ENCODE results near the gene GALNT17. TPM values are rescaled to one million over a fixed set of nuclear protein-coding genes. Genes with fewer than 3 reads are reported as not detected.
A peak's percentile ranks its signal among the peaks of the same experiment; 100 is the strongest.
"Not testable (repeated sequence)": the region's sequence is repeated elsewhere in the genome, so short reads cannot be mapped to it uniquely, and the experiment has no call there.

Gene GALNT17
- total and polyA plus RNA-seq, 2 experiments from 2014 or later: 11.1 to 65.6 TPM

DNA sequence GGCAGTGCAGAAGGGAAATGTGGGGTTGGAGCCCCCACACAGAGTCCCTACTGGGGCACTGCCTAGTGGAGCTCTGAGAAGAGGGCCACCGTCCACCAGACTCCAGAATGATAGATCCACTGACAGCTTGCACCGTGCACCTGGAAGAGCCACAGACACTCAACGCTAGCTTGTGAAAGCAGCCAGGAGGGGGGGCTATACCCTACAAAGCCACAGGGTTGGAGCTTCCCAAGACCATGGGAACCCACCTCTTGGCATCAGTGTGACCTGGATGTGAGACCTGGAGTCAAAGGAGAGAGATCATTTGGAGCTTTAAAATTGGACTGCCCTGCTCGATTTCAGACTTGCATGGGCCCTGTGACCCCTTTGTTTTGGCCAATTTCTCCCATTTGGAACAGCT is 80.5 kb downstream of the GALNT17 start:
- H4K20me1 ChIP-seq (replicated peaks; ENCODE audit: insufficient read depth); H3K9me2 ChIP-seq (ENCODE audit: insufficient read depth); H3K27ac Mint-ChIP-seq; H2AFZ ChIP-seq; H3K4me3 ChIP-seq; H3K27me3 ChIP-seq (ENCODE audit: insufficient read depth); H3K27me3 Mint-ChIP-seq (ENCODE audit: insufficient read depth, low read depth, poor library complexity); H3K36me3 ChIP-seq (ENCODE audit: insufficient read depth); H3K4me3 Mint-ChIP-seq; H3K4me2 ChIP-seq; ATAC-seq; H3K27ac ChIP-seq (ENCODE audit: low read depth); H3F3A ChIP-seq (replicated peaks; ENCODE audit: low read depth): not testable (repeated sequence)
- H3K4me1 Mint-ChIP-seq: peaks cover 21% of the 10 kb centered on the region; the same call in 2 of the 3 replicates
- Histone ChIP-seq H3K4me1 (ENCODE audit: insufficient read depth) (peaks cover 20% of the 10 kb centered on the region), H3K79me2 (replicated peaks; ENCODE audit: insufficient read depth) (peaks cover 100% of the 10 kb centered on the region)
- H3K36me3 Mint-ChIP-seq (ENCODE audit: low read depth): peaks cover 26% of the 10 kb centered on the region
- H3K9me3 Mint-ChIP-seq: peaks cover 19% of the 10 kb centered on the region
- peak; percentile 51 for DNase-seq (ENCODE audit: low spot score)
- TF ChIP-seq CTCF (conservative IDR thresholded peaks at IDR 0.05; ENCODE audit: low read depth in 2 of 2): peak; percentile 35 to 58; a peak in 3 of 4 replicates

DNA sequence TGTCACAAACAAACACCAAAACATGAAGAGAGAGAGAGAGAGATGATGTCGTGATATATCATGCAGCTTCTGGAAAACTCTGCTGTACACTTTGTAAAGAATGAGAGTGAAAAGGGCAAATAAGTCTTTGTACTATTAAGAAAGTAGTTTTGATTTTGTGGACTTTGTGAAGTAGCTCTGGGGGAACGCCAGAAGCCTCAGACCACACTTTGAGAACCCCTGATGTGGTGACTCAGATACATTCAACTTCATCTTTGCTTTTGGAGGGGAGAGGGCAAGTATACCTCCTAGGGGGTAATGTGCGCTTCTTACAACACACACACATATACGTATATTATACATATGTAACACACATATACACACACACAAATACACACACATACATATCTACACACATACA is 84.3 kb downstream of the GALNT17 start:
- H3K4me3 Mint-ChIP-seq: no peak overlapping the region
- ATAC-seq: no peak
- TF ChIP-seq STAT1 (IDR thresholded peaks at IDR 0.05; ENCODE audit: unreplicated experiment): no peak
- no peak for TF ChIP-seq EZH2 (IDR thresholded peaks at IDR 0.05; ENCODE audit: low read depth, unreplicated experiment)
- TF ChIP-seq CREB1 (CRISPR knock-in tag; IDR thresholded peaks at IDR 0.05; ENCODE audit: low read depth): no peak
- TF ChIP-seq ZNF331 (CRISPR knock-in tag; IDR thresholded peaks at IDR 0.05; ENCODE audit: low read depth): no peak
- TF ChIP-seq, protein P1, sequence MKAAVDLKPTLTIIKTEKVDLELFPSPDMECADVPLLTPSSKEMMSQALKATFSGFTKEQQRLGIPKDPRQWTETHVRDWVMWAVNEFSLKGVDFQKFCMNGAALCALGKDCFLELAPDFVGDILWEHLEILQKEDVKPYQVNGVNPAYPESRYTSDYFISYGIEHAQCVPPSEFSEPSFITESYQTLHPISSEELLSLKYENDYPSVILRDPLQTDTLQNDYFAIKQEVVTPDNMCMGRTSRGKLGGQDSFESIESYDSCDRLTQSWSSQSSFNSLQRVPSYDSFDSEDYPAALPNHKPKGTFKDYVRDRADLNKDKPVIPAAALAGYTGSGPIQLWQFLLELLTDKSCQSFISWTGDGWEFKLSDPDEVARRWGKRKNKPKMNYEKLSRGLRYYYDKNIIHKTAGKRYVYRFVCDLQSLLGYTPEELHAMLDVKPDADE (IDR thresholded peaks at IDR 0.05): no peak
- TF ChIP-seq NANOG (IDR thresholded peaks at IDR 0.05; ENCODE audit: borderline replicate concordance): no peak
- TF ChIP-seq JUNB (IDR thresholded peaks at IDR 0.05; ENCODE audit: unreplicated experiment): no peak
- no peaks in the 10 kb centered on the region for H3F3A ChIP-seq (replicated peaks; ENCODE audit: low read depth)
- H3K36me3 Mint-ChIP-seq (ENCODE audit: low read depth): peaks cover 55% of the 10 kb centered on the region
- no peak for DNase-seq (ENCODE audit: low spot score)
- peaks cover 35% of the 10 kb centered on the region for H3K9me3 Mint-ChIP-seq
- H3K4me2 ChIP-seq: no peak overlapping the region
- H3K9me2 ChIP-seq (ENCODE audit: insufficient read depth): no peaks in the 10 kb centered on the region
- peaks cover 11% of the 10 kb centered on the region for H3K4me1 ChIP-seq (ENCODE audit: insufficient read depth)
- no peak overlapping the region for H2AFZ ChIP-seq
- H3K4me1 Mint-ChIP-seq: peaks cover 15% of the 10 kb centered on the region; the same call in 2 of the 3 replicates
- H3K27ac ChIP-seq (ENCODE audit: low read depth): no peak overlapping the region
- peaks cover 6% of the 10 kb centered on the region for H4K20me1 ChIP-seq (replicated peaks; ENCODE audit: insufficient read depth)
- H3K27me3 ChIP-seq (ENCODE audit: insufficient read depth): no peaks in the 10 kb centered on the region
- no peaks in the 10 kb centered on the region for H3K36me3 ChIP-seq (ENCODE audit: insufficient read depth)
- H3K27me3 Mint-ChIP-seq (ENCODE audit: insufficient read depth, low read depth, poor library complexity): peaks cover 2% of the 10 kb centered on the region
- H3K27ac Mint-ChIP-seq: no peak overlapping the region
- no peak overlapping the region for H3K4me3 ChIP-seq
- H3K79me2 ChIP-seq (replicated peaks; ENCODE audit: insufficient read depth): peaks cover 99% of the 10 kb centered on the region

All from GM23338 (cell line).